Tibial nerve (tissue), 4 donors: ENCODE results near the gene NGEF.

Experiments used
- EP300 ChIP-seq, 2 donors: sonication (generic); formaldehyde crosslinking; IDR thresholded peaks; one replicate each; pipeline ENCODE4 v1.6.1; 2017; ENCODE audit warnings: antibody characterized with exemption in 2 of 2, mild to moderate bottlenecking in 1 of 2
- POLR2A ChIP-seq, 2 donors: fragments of 450-650 bp; IDR thresholded peaks; one replicate each; pipeline ENCODE4 v1.6.1; 2017; ENCODE audit warnings: antibody characterized with exemption in 2 of 2, mild to moderate bottlenecking in 2 of 2, moderate library complexity in 2 of 2
- TF ChIP-seq, protein P1 (sequence below), 5 experiments: fragments of 200-600 bp in 3 of 5; fragments of 450-650 bp in 2 of 5; sonication (generic) in 3 of 5; IDR thresholded peaks; one replicate each; pipeline ENCODE4 v1.5.1; 2016 to 2019; ENCODE audit warnings: antibody characterized with exemption in 5 of 5, mild to moderate bottlenecking in 3 of 5, moderate library complexity in 2 of 5

GRCh38 chr2:232876978-232877441 lies 136.0 kb downstream of the NGEF start:
- TF ChIP-seq, protein P1, sequence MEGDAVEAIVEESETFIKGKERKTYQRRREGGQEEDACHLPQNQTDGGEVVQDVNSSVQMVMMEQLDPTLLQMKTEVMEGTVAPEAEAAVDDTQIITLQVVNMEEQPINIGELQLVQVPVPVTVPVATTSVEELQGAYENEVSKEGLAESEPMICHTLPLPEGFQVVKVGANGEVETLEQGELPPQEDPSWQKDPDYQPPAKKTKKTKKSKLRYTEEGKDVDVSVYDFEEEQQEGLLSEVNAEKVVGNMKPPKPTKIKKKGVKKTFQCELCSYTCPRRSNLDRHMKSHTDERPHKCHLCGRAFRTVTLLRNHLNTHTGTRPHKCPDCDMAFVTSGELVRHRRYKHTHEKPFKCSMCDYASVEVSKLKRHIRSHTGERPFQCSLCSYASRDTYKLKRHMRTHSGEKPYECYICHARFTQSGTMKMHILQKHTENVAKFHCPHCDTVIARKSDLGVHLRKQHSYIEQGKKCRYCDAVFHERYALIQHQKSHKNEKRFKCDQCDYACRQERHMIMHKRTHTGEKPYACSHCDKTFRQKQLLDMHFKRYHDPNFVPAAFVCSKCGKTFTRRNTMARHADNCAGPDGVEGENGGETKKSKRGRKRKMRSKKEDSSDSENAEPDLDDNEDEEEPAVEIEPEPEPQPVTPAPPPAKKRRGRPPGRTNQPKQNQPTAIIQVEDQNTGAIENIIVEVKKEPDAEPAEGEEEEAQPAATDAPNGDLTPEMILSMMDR (IDR thresholded peaks at IDR 0.05), result no peak
- TF ChIP-seq POLR2A (IDR thresholded peaks at IDR 0.05), result no peak
- TF ChIP-seq EP300 (IDR thresholded peaks at IDR 0.05), result no peak
